Caco-2 (cell line): ENCODE measurements around the gene SYTL2. TPM values are rescaled to one million over a fixed set of nuclear protein-coding genes. Genes with fewer than 3 reads are reported as not detected.

Experiments
- BruUV-seq: library from RNA; stranded (reverse); fragments of 400-500 nt; replicated peaks from 2 replicates; lab custom pipeline; 2021; lab: Mats Ljungman, UMichigan
- CTCF ChIA-PET: fragments of 300-600 bp; sonication (Branson Sonifier 250); formaldehyde crosslinking; loops from one replicate; lab custom pipeline; 2022; ENCODE audit warnings: antibody characterized with exemption; lab: Charles Lee
- POLR2A ChIA-PET: fragments of 300-600 bp; sonication (Branson Sonifier 250); formaldehyde crosslinking; loops from one replicate; lab custom pipeline; 2022; ENCODE audit warnings: antibody characterized with exemption; lab: Charles Lee
- DNase-seq, 2 experiments: peaks; one replicate each; pipeline versions ENCODE4 v3.0.0 to v3.0.0-alpha.2; 2020 to 2022
- H3K27me3 ChIP-seq: replicated peaks from 2 replicates; pipeline ENCODE4 v1.6.0; 2011; ENCODE audit warnings: low read length; ENCODE audit not compliant: control insufficient read depth, insufficient read depth
- H3K36me3 ChIP-seq: 2 replicates; pipeline ENCODE4 v1.5.1; 2011; ENCODE audit warnings: low read length; ENCODE audit not compliant: control insufficient read depth, insufficient read depth
- H3K4me1 ChIP-seq: fragments of 250-450 bp; sonication (Bioruptor Pico); 2 replicates; pipeline ENCODE4 v1.5.1; 2020; ENCODE audit warnings: mild to moderate bottlenecking
- H3K4me3 ChIP-seq: 2 replicates; pipeline ENCODE4 v1.5.1; 2011; ENCODE audit warnings: low read depth, mild to moderate bottlenecking, control low read depth, low read length
- H3K9me3 ChIP-seq: fragments of 250-450 bp; sonication (Bioruptor Pico); 2 replicates; pipeline ENCODE4 v1.5.1; 2020; ENCODE audit warnings: mild to moderate bottlenecking, moderate library complexity
- H3K27ac Mint-ChIP-seq: one replicate; pipeline ENCODE4 v1.8.0; 2022; ENCODE audit warnings: mixed read lengths; ENCODE audit not compliant: unreplicated experiment
- H3K27me3 Mint-ChIP-seq: one replicate; pipeline ENCODE4 v1.8.0; 2022; ENCODE audit warnings: mixed read lengths; ENCODE audit not compliant: insufficient read depth, unreplicated experiment
- H3K36me3 Mint-ChIP-seq: one replicate; pipeline ENCODE4 v1.8.0; 2022; ENCODE audit warnings: mild to moderate bottlenecking, mixed read lengths; ENCODE audit not compliant: insufficient read depth, unreplicated experiment
- H3K4me1 Mint-ChIP-seq: one replicate; pipeline ENCODE4 v1.8.0; 2022; ENCODE audit warnings: low read depth, mixed read lengths; ENCODE audit not compliant: unreplicated experiment
- H3K4me3 Mint-ChIP-seq: one replicate; pipeline ENCODE4 v1.8.0; 2022; ENCODE audit warnings: mild to moderate bottlenecking, moderate library complexity, mixed read lengths; ENCODE audit not compliant: unreplicated experiment
- H3K9me3 Mint-ChIP-seq: one replicate; pipeline ENCODE4 v1.8.0; 2022; ENCODE audit warnings: mixed read lengths; ENCODE audit not compliant: unreplicated experiment
- CTCF ChIP-seq, 2 experiments: fragments of 200-600 bp in 1 of 2; IDR thresholded peaks; 1 replicate in 1 of 2; 2 replicates in 1 of 2; pipeline versions ENCODE4 v1.5.1 to v1.8.0; 2011 to 2022; ENCODE audit warnings: antibody characterized with exemption in 1 of 2, control low read depth in 1 of 2, inconsistent platforms in 1 of 2, low read depth in 1 of 2, low read length in 1 of 2, mild to moderate bottlenecking in 1 of 2, moderate library complexity in 1 of 2; ENCODE audit not compliant: insufficient read depth in 1 of 2, severe bottlenecking in 1 of 2, unreplicated experiment in 1 of 2
- intact Hi-C: fragments of 100-400 bp; cut with micrococcal nuclease; formaldehyde crosslinking; loops from one replicate; pipeline ENCODE4 v1.10.0; 2022; ENCODE audit not compliant: unreplicated experiment
- total RNA-seq: library from RNA; stranded (reverse); gene quantifications from 2 replicates; pipeline ENCODE4 v1.2.3, GENCODE V29; 2022

Gene SYTL2
- total RNA-seq, 1 experiment from 2014 or later, result 110 TPM

- H3K9me3 Mint-ChIP-seq, result no peaks in the 10 kb centered on the region
- intact Hi-C loops, result loop anchor here (1.0 kb wide), 6 partner anchors 15 to 230 kb away; no protein-coding TSS in a partner anchor
- Histone ChIP-seq H3K4me3 (no peak overlapping the region), H3K27me3 (no peaks in the 10 kb centered on the region), H3K4me1 (peaks cover 40% of the 10 kb centered on the region), H3K36me3 (no peaks in the 10 kb centered on the region), H3K9me3 (no peaks in the 10 kb centered on the region)
- CTCF ChIA-PET, result interaction anchor here (1.3 to 3.7 kb wide), 6 partner anchors 8 to 477 kb away, joined by 3 to 46 read pairs (median 10); partner anchors contain the start of genes HIKESHI and SYTL2
- H3K36me3 Mint-ChIP-seq, result no peaks in the 10 kb centered on the region
- H3K4me3 Mint-ChIP-seq, result no peak overlapping the region
- DNase-seq, result no peak
- no peak for TF ChIP-seq CTCF (IDR thresholded peaks at IDR 0.05; ENCODE audit: insufficient read depth in 1 of 2, low read depth in 1 of 2, low read length in 1 of 2, severe bottlenecking in 1 of 2, unreplicated experiment in 1 of 2)
- BruUV-seq, result no TSS peak
- peaks cover 34% of the 10 kb centered on the region for H3K4me1 Mint-ChIP-seq
- POLR2A ChIA-PET, result interaction anchor here (1.1 kb wide), 1 partner anchor 29 kb away, joined by 3 read pairs; the partner anchor contains the start of gene CCDC83
- H3K27ac Mint-ChIP-seq, result no peak overlapping the region
- no peaks in the 10 kb centered on the region for H3K27me3 Mint-ChIP-seq
Observed at GRCh38 chr11:85825616-85826015, 14.7 kb upstream of the SYTL2 start.

- POLR2A ChIA-PET, result no interaction called here
- peaks cover 31% of the 10 kb centered on the region for H3K4me1 Mint-ChIP-seq
- no peak for DNase-seq
- CTCF ChIA-PET, result interaction anchor here (1.0 kb wide), 1 partner anchor 14 kb away, joined by 3 read pairs; no protein-coding TSS in a partner anchor
- Histone ChIP-seq H3K27me3 (no peaks in the 10 kb centered on the region), H3K36me3 (no peaks in the 10 kb centered on the region), H3K4me3 (no peak overlapping the region), H3K9me3 (no peaks in the 10 kb centered on the region), H3K4me1 (peaks cover 34% of the 10 kb centered on the region)
- no peak for TF ChIP-seq CTCF (IDR thresholded peaks at IDR 0.05; ENCODE audit: insufficient read depth in 1 of 2, low read depth in 1 of 2, low read length in 1 of 2, severe bottlenecking in 1 of 2, unreplicated experiment in 1 of 2)
- intact Hi-C loops, result no loop called here
- BruUV-seq, result no TSS peak
- H3K36me3 Mint-ChIP-seq, result no peaks in the 10 kb centered on the region
- H3K9me3 Mint-ChIP-seq, result no peaks in the 10 kb centered on the region
- H3K27me3 Mint-ChIP-seq, result no peaks in the 10 kb centered on the region
- H3K27ac Mint-ChIP-seq, result no peak overlapping the region
- no peak overlapping the region for H3K4me3 Mint-ChIP-seq
Observed at GRCh38 chr11:85823816-85824215, 12.9 kb upstream of the SYTL2 start.

- Histone ChIP-seq H3K36me3 (no peaks in the 10 kb centered on the region), H3K4me1 (peaks cover 24% of the 10 kb centered on the region), H3K9me3 (no peaks in the 10 kb centered on the region), H3K4me3 (no peak overlapping the region), H3K27me3 (no peaks in the 10 kb centered on the region)
- BruUV-seq, result no TSS peak
- Mint-ChIP-seq H3K9me3 (no peaks in the 10 kb centered on the region), H3K27me3 (no peaks in the 10 kb centered on the region), H3K27ac (no peak overlapping the region), H3K36me3 (no peaks in the 10 kb centered on the region), H3K4me3 (no peak overlapping the region), H3K4me1 (peaks cover 30% of the 10 kb centered on the region)
- POLR2A ChIA-PET, result no interaction called here
- no peak for TF ChIP-seq CTCF (IDR thresholded peaks at IDR 0.05; ENCODE audit: insufficient read depth in 1 of 2, low read depth in 1 of 2, low read length in 1 of 2, severe bottlenecking in 1 of 2, unreplicated experiment in 1 of 2)
- intact Hi-C loops, result no loop called here
- CTCF ChIA-PET, result interaction anchor here (1.1 kb wide), 1 partner anchor 13 kb away, joined by 3 read pairs; no protein-coding TSS in a partner anchor
- DNase-seq, result no peak
Observed at GRCh38 chr11:85822814-85823213, 11.9 kb upstream of the SYTL2 start.
